ENCODE results near the gene CADM1. TPM values are rescaled to one million over a fixed set of nuclear protein-coding genes. Genes with fewer than 3 reads are reported as not detected.

Gene CADM1
- total and polyA plus RNA-seq, 2 experiments from 2014 or later = 16.5 to 18.0 TPM

- no peaks in the 10 kb centered on the region for H3K27me3 ChIP-seq (ENCODE audit: insufficient read depth)
- H3K4me1 ChIP-seq (ENCODE audit: insufficient read depth) = no peaks in the 10 kb centered on the region
- no peaks in the 10 kb centered on the region for H3F3A ChIP-seq (replicated peaks; ENCODE audit: low read depth)
- H3K4me2 ChIP-seq = no peak overlapping the region
- H3K36me3 ChIP-seq (ENCODE audit: insufficient read depth) = no peaks in the 10 kb centered on the region
- no peaks in the 10 kb centered on the region for H3K9me2 ChIP-seq (ENCODE audit: insufficient read depth)
- no peaks in the 10 kb centered on the region for H4K20me1 ChIP-seq (replicated peaks; ENCODE audit: insufficient read depth)
- TF ChIP-seq EZH2phosphoT487 (IDR thresholded peaks at IDR 0.05; ENCODE audit: unreplicated experiment) (no peak), NANOG (IDR thresholded peaks at IDR 0.05; ENCODE audit: borderline replicate concordance) (no peak), ZNF114 (CRISPR knock-in tag; IDR thresholded peaks at IDR 0.05) (no peak), REST (IDR thresholded peaks at IDR 0.05; ENCODE audit: unreplicated experiment) (no peak), ZNF331 (CRISPR knock-in tag; IDR thresholded peaks at IDR 0.05; ENCODE audit: low read depth) (no peak), ZNF462 (CRISPR knock-in tag; IDR thresholded peaks at IDR 0.05) (no peak), ETS1 (IDR thresholded peaks at IDR 0.05) (no peak), EZH2 (IDR thresholded peaks at IDR 0.05; ENCODE audit: low read depth, unreplicated experiment) (no peak), JUNB (IDR thresholded peaks at IDR 0.05; ENCODE audit: unreplicated experiment) (no peak), POLR2AphosphoS5 (IDR thresholded peaks at IDR 0.05; ENCODE audit: low read depth) (no peak), CREB1 (CRISPR knock-in tag; IDR thresholded peaks at IDR 0.05; ENCODE audit: low read depth) (no peak)
- H2AFZ ChIP-seq = no peak overlapping the region
- no peak overlapping the region for H3K4me3 ChIP-seq
- no peak for ATAC-seq
- no peak for DNase-seq (ENCODE audit: low spot score)
- H3K27ac ChIP-seq (ENCODE audit: low read depth) = no peak overlapping the region
- H3K27me3 Mint-ChIP-seq (ENCODE audit: insufficient read depth, low read depth, poor library complexity) = no peaks in the 10 kb centered on the region
- H3K4me3 Mint-ChIP-seq = no peak overlapping the region
- H3K36me3 Mint-ChIP-seq (ENCODE audit: low read depth) = no peaks in the 10 kb centered on the region
- no peak overlapping the region for H3K27ac Mint-ChIP-seq
- H3K79me2 ChIP-seq (replicated peaks; ENCODE audit: insufficient read depth) = no peaks in the 10 kb centered on the region
- no peaks in the 10 kb centered on the region for H3K9me3 Mint-ChIP-seq
- peaks cover 14% of the 10 kb centered on the region for H3K4me1 Mint-ChIP-seq
These were observed 240.2 kb downstream of the CADM1 start for GRCh38 chr11:115263799-115264656.
